Liver (tissue), 9 donors: Measurements from ENCODE around the gene CWC27. TPM values are rescaled to one million over a fixed set of nuclear protein-coding genes. Genes with fewer than 3 reads are reported as not detected.

ENCODE experiments used
- DNase-seq: peaks from one replicate; pipeline ENCODE4 v3.0.0-alpha.2; 2017; ENCODE audit warnings: low spot score
- H3K27ac ChIP-seq, 2 donors: one replicate each; pipeline ENCODE4 v1.7.0; 2013; ENCODE audit warnings: inconsistent platforms in 2 of 2, low read length in 2 of 2, control low read depth in 1 of 2, low read depth in 1 of 2, mild to moderate bottlenecking in 1 of 2
- H3K27me3 ChIP-seq, 4 donors: one replicate each; pipeline versions ENCODE4 v1.6.1 to v1.7.0; 2013; ENCODE audit warnings: low read length in 3 of 4, inconsistent platforms in 1 of 4, mild to moderate bottlenecking in 1 of 4, moderate library complexity in 1 of 4; ENCODE audit not compliant: control insufficient read depth in 4 of 4, insufficient read depth in 4 of 4
- H3K36me3 ChIP-seq, 4 donors: one replicate each; pipeline versions ENCODE4 v1.6.1 to v1.7.0; 2013; ENCODE audit warnings: low read length in 3 of 4, mild to moderate bottlenecking in 3 of 4, low read depth in 1 of 4, moderate library complexity in 1 of 4; ENCODE audit not compliant: control insufficient read depth in 4 of 4, insufficient read depth in 3 of 4
- H3K4me1 ChIP-seq, 4 donors: one replicate each; pipeline versions ENCODE4 v1.6.1 to v1.7.0; 2013; ENCODE audit warnings: low read length in 3 of 4, mild to moderate bottlenecking in 3 of 4, moderate library complexity in 1 of 4; ENCODE audit not compliant: control insufficient read depth in 4 of 4, insufficient read depth in 4 of 4
- H3K4me3 ChIP-seq, 3 donors: one replicate each; pipeline versions ENCODE4 v1.6.1 to v1.7.0; 2013; ENCODE audit warnings: low read length in 3 of 3, control low read depth in 1 of 3, low read depth in 1 of 3, mild to moderate bottlenecking in 1 of 3
- H3K9ac ChIP-seq, 2 donors: one replicate each; pipeline ENCODE4 v1.7.0; 2013; ENCODE audit warnings: low read length in 2 of 2, mild to moderate bottlenecking in 2 of 2, moderate library complexity in 2 of 2, control low read depth in 1 of 2, low read depth in 1 of 2
- H3K9me3 ChIP-seq, 4 donors: one replicate each; pipeline versions ENCODE4 v1.6.1 to v1.7.0; 2013; ENCODE audit warnings: low read length in 3 of 4; ENCODE audit not compliant: control insufficient read depth in 4 of 4
- EGR1 ChIP-seq, 2 donors: IDR thresholded peaks; 2 replicates each; pipeline ENCODE4 v1.6.1; 2016 to 2018; ENCODE audit warnings: antibody characterized with exemption in 2 of 2, low read depth in 2 of 2
- FOXA2 ChIP-seq: IDR thresholded peaks from 2 replicates; pipeline ENCODE4 v1.6.1; 2016; ENCODE audit warnings: antibody characterized with exemption
- GABPA ChIP-seq, 2 donors: IDR thresholded peaks in 1 of 2; conservative IDR thresholded peaks in 1 of 2; 2 replicates each; pipeline ENCODE4 v1.6.1; 2016; ENCODE audit warnings: antibody characterized with exemption in 2 of 2, mild to moderate bottlenecking in 1 of 2, moderate library complexity in 1 of 2
- HNF4A ChIP-seq, 2 donors: conservative IDR thresholded peaks; 2 replicates each; pipeline ENCODE4 v1.6.1; 2016; ENCODE audit warnings: antibody characterized with exemption in 2 of 2, mild to moderate bottlenecking in 2 of 2
- HNF4G ChIP-seq: IDR thresholded peaks from 2 replicates; pipeline ENCODE4 v1.6.1; 2016; ENCODE audit warnings: antibody characterized with exemption
- JUND ChIP-seq, 2 donors: IDR thresholded peaks; 2 replicates each; pipeline ENCODE4 v1.6.1; 2016; ENCODE audit warnings: antibody characterized with exemption in 2 of 2
- NR2F2 ChIP-seq: IDR thresholded peaks from 2 replicates; pipeline ENCODE4 v1.6.1; 2016; ENCODE audit warnings: antibody characterized with exemption
- RAD21 ChIP-seq, 2 donors: IDR thresholded peaks; 2 replicates each; pipeline ENCODE4 v1.6.1; 2016; ENCODE audit warnings: antibody characterized with exemption in 2 of 2, mild to moderate bottlenecking in 2 of 2
- RXRA ChIP-seq, 2 donors: IDR thresholded peaks; 2 replicates each; pipeline ENCODE4 v1.6.1; 2017 to 2018; ENCODE audit warnings: antibody characterized with exemption in 2 of 2, mild to moderate bottlenecking in 1 of 2
- SP1 ChIP-seq: IDR thresholded peaks from 2 replicates; pipeline ENCODE4 v1.6.1; 2018; ENCODE audit warnings: antibody characterized with exemption, mild to moderate bottlenecking
- TAF1 ChIP-seq: conservative IDR thresholded peaks from 2 replicates; pipeline ENCODE4 v1.6.1; 2016; ENCODE audit warnings: antibody characterized with exemption, mild to moderate bottlenecking
- YY1 ChIP-seq: IDR thresholded peaks from 2 replicates; pipeline ENCODE4 v1.6.1; 2016; ENCODE audit warnings: antibody characterized with exemption, mild to moderate bottlenecking
- WGBS: extraction: QIAGEN DNeasy Blood & Tissue Kit; methylation state at CpG from one replicate; pipeline ENCODE4 v1.1.7; 2013; 5-methylcytosine and 5-hydroxymethylcytosine counted together
- polyA plus RNA-seq, 2 donors: library from polyadenylated mRNA; stranded (reverse) in 1 of 2; unstranded in 1 of 2; fragments of 200-250 nt in 1 of 2; fragments of >200 nt in 1 of 2; fragmentation: Nextera tagmentation in 1 of 2; extraction: Ambion mirVana in 1 of 2; gene quantifications; one replicate each; pipeline versions ENCODE4 v1.2.1 to v1.2.3, GENCODE V29; 2013 to 2015
- total RNA-seq, 2 donors: library from RNA; depleted of rRNA; stranded (reverse); fragments of >200 nt; gene quantifications; one replicate each; pipeline ENCODE4 v1.2.3, GENCODE V29; 2014
- TF ChIP-seq, protein P1 (sequence below): IDR thresholded peaks from 2 replicates; pipeline ENCODE4 v1.6.1; 2016; ENCODE audit warnings: antibody characterized with exemption
- TF ChIP-seq, protein P2 (sequence below): IDR thresholded peaks from 2 replicates; pipeline ENCODE4 v1.6.1; 2016; ENCODE audit warnings: antibody characterized with exemption
- TF ChIP-seq, protein P3 (sequence below): IDR thresholded peaks from 2 replicates; pipeline ENCODE4 v1.6.1; 2016; ENCODE audit warnings: antibody characterized with exemption
- TF ChIP-seq, protein P4 (sequence below): fragments of 150-350 bp; IDR thresholded peaks from 2 replicates; pipeline ENCODE4 v1.5.1; 2017; ENCODE audit warnings: improper control_type of control experiment, low read depth, low read length; ENCODE audit not compliant: missing input control
- TF ChIP-seq, protein P5 (sequence below): IDR thresholded peaks from 2 replicates; pipeline ENCODE4 v1.6.1; 2016; ENCODE audit warnings: antibody characterized with exemption, mild to moderate bottlenecking
- donor health status: healthy.
- donor health status: healthy.
- donor health status: healthy.
- donor health status: healthy.
- donor health status: healthy.

Gene CWC27
- total and polyA plus RNA-seq, 4 donors = 3.9 to 9.8 (median 6.0) TPM

DNA sequence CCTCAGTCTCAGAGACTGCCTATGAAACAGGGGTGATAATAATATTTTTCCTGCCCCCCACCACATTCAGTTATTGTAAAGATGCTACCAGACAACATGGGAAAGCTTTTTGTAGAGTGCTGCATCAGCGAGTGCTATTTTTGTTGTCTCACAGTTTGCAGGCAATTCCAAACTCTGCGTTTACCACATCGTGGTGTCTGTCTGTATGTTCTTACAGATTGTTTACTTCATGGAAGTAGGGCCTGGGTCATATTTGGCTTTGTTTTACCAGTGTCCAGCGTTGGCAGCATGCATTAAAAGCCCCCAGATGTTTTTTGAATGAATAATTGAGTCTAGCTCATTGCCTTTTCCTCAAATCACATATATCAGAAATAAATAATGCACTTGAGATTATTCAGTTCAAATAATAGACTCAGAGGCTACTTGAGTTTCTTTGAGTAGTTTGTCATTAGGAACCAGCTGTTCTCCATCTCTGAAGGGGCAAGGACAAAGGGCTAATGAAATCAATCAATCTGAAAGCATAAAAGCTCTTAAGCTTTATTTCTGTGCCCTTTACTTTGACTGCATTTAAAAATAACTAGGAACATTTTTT lies 243.7 kb downstream of the CWC27 start:
- H3K36me3 ChIP-seq = no peaks in the 10 kb centered on the region
- TF ChIP-seq, protein P1, sequence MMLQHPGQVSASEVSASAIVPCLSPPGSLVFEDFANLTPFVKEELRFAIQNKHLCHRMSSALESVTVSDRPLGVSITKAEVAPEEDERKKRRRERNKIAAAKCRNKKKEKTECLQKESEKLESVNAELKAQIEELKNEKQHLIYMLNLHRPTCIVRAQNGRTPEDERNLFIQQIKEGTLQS = no peak
- no peak for TF ChIP-seq YY1
- TF ChIP-seq, protein P2, sequence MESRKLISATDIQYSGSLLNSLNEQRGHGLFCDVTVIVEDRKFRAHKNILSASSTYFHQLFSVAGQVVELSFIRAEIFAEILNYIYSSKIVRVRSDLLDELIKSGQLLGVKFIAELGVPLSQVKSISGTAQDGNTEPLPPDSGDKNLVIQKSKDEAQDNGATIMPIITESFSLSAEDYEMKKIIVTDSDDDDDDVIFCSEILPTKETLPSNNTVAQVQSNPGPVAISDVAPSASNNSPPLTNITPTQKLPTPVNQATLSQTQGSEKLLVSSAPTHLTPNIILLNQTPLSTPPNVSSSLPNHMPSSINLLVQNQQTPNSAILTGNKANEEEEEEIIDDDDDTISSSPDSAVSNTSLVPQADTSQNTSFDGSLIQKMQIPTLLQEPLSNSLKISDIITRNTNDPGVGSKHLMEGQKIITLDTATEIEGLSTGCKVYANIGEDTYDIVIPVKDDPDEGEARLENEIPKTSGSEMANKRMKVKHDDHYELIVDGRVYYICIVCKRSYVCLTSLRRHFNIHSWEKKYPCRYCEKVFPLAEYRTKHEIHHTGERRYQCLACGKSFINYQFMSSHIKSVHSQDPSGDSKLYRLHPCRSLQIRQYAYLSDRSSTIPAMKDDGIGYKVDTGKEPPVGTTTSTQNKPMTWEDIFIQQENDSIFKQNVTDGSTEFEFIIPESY = no peak
- no peak for TF ChIP-seq JUND (IDR thresholded peaks at IDR 0.05)
- no peak for TF ChIP-seq EGR1 (IDR thresholded peaks at IDR 0.05; ENCODE audit: low read depth in 2 of 2)
- TF ChIP-seq FOXA2 = no peak
- TF ChIP-seq, protein P3, sequence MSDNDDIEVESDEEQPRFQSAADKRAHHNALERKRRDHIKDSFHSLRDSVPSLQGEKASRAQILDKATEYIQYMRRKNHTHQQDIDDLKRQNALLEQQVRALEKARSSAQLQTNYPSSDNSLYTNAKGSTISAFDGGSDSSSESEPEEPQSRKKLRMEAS = no peak
- no peak for TF ChIP-seq TAF1
- TF ChIP-seq RAD21 (IDR thresholded peaks at IDR 0.05) = no peak
- TF ChIP-seq, protein P4, sequence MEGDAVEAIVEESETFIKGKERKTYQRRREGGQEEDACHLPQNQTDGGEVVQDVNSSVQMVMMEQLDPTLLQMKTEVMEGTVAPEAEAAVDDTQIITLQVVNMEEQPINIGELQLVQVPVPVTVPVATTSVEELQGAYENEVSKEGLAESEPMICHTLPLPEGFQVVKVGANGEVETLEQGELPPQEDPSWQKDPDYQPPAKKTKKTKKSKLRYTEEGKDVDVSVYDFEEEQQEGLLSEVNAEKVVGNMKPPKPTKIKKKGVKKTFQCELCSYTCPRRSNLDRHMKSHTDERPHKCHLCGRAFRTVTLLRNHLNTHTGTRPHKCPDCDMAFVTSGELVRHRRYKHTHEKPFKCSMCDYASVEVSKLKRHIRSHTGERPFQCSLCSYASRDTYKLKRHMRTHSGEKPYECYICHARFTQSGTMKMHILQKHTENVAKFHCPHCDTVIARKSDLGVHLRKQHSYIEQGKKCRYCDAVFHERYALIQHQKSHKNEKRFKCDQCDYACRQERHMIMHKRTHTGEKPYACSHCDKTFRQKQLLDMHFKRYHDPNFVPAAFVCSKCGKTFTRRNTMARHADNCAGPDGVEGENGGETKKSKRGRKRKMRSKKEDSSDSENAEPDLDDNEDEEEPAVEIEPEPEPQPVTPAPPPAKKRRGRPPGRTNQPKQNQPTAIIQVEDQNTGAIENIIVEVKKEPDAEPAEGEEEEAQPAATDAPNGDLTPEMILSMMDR = no peak
- no peak for TF ChIP-seq GABPA (IDR thresholded peaks at IDR 0.05 in 1 of 2, conservative IDR thresholded peaks at IDR 0.05 in 1 of 2)
- TF ChIP-seq HNF4A (conservative IDR thresholded peaks at IDR 0.05) = no peak
- no peak for TF ChIP-seq HNF4G
- TF ChIP-seq RXRA (IDR thresholded peaks at IDR 0.05) = no peak
- TF ChIP-seq NR2F2 = no peak
- TF ChIP-seq SP1 = no peak
- TF ChIP-seq, protein P5, sequence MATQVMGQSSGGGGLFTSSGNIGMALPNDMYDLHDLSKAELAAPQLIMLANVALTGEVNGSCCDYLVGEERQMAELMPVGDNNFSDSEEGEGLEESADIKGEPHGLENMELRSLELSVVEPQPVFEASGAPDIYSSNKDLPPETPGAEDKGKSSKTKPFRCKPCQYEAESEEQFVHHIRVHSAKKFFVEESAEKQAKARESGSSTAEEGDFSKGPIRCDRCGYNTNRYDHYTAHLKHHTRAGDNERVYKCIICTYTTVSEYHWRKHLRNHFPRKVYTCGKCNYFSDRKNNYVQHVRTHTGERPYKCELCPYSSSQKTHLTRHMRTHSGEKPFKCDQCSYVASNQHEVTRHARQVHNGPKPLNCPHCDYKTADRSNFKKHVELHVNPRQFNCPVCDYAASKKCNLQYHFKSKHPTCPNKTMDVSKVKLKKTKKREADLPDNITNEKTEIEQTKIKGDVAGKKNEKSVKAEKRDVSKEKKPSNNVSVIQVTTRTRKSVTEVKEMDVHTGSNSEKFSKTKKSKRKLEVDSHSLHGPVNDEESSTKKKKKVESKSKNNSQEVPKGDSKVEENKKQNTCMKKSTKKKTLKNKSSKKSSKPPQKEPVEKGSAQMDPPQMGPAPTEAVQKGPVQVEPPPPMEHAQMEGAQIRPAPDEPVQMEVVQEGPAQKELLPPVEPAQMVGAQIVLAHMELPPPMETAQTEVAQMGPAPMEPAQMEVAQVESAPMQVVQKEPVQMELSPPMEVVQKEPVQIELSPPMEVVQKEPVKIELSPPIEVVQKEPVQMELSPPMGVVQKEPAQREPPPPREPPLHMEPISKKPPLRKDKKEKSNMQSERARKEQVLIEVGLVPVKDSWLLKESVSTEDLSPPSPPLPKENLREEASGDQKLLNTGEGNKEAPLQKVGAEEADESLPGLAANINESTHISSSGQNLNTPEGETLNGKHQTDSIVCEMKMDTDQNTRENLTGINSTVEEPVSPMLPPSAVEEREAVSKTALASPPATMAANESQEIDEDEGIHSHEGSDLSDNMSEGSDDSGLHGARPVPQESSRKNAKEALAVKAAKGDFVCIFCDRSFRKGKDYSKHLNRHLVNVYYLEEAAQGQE = no peak
- peaks cover 3 to 12% (median 6%) of the 10 kb centered on the region in 4 donors for H3K4me1 ChIP-seq
- H3K4me3 ChIP-seq = no peak overlapping the region
- WGBS = 83% methylated on average over 4 of the region's 4 CpGs
- no peaks in the 10 kb centered on the region for H3K27me3 ChIP-seq
- H3K27ac ChIP-seq = no peak overlapping the region
- no peak for DNase-seq
- H3K9ac ChIP-seq = no peak overlapping the region
- H3K9me3 ChIP-seq = no peaks in the 10 kb centered on the region
